GM10248 (cell line): Measurements from ENCODE around the gene VDAC2.
A peak's percentile ranks its signal among the peaks of the same experiment; 100 is the strongest.
"Not testable (repeated sequence)": the region's sequence is repeated elsewhere in the genome, so short reads cannot be mapped to it uniquely, and the experiment has no call there.

Source experiments
- CTCF ChIA-PET: fragments of 300-600 bp; sonication (Branson Sonifier 250); formaldehyde crosslinking; extraction: SDS; loops from one replicate; lab custom pipeline; 2021; ENCODE audit warnings: antibody characterized with exemption; lab: Yijun Ruan, JAX
- POLR2A ChIA-PET: fragments of 350-650 bp; sonication (Branson Sonifier 250); formaldehyde crosslinking; extraction: SDS; loops from one replicate; lab custom pipeline; 2020; ENCODE audit warnings: antibody characterized with exemption; lab: Yijun Ruan, JAX
- DNase-seq: peaks from one replicate; pipeline ENCODE4 v3.0.0; 2012; ENCODE audit errors: extremely low spot score
- CTCF ChIP-seq: IDR thresholded peaks from 2 replicates; pipeline ENCODE4 v1.5.1; 2012; ENCODE audit warnings: mild to moderate bottlenecking, low read depth; ENCODE audit errors: extremely low read depth, missing control alignments, control extremely low read depth

Gene VDAC2

GRCh38 chr10:75187961-75188426 lies 22.6 kb upstream of the VDAC2 start:
- POLR2A ChIA-PET: interaction anchor here (0.6 to 1.0 kb wide), 5 partner anchors 19 to 1820 kb away, joined by 3 to 4 read pairs (median 3); no protein-coding TSS in a partner anchor
- TF ChIP-seq CTCF: peak; percentile 76
- CTCF ChIA-PET: interaction anchor here (0.7 to 8.5 kb wide), 12 partner anchors 8 to 45 kb away, joined by 3 to 148 read pairs (median 6); partner anchors contain the start of genes COMTD1 and VDAC2
- DNase-seq: peak; percentile 72

- DNase-seq: not testable (repeated sequence)
- ChIA-PET CTCF (interaction anchor here (0.7 to 8.5 kb wide), 13 partner anchors 8 to 45 kb away, joined by 3 to 148 read pairs (median 6); partner anchors contain the start of genes COMTD1 and VDAC2), POLR2A (interaction anchor here (1.0 kb wide), 1 partner anchor 44 kb away, joined by 4 read pairs; no protein-coding TSS in a partner anchor)
Measured at GRCh38 chr10:75188522-75188921, 22.1 kb upstream of the VDAC2 start.

- no peak for DNase-seq
- ChIA-PET POLR2A (no interaction called here), CTCF (interaction anchor here (0.7 to 8.5 kb wide), 7 partner anchors 11 to 44 kb away, joined by 3 to 148 read pairs (median 4); partner anchors contain the start of gene COMTD1)
- no peak for TF ChIP-seq CTCF
Measured at GRCh38 chr10:75189266-75190096, 21.1 kb upstream of the VDAC2 start.

GRCh38 chr10:75191821-75192568 lies 18.6 kb upstream of the VDAC2 start:
- POLR2A ChIA-PET: no interaction called here
- no peak for TF ChIP-seq CTCF
- no peak for DNase-seq
- CTCF ChIA-PET: interaction anchor here (1.2 to 8.5 kb wide), 3 partner anchors 9 to 41 kb away, joined by 4 to 148 read pairs (median 8); partner anchors contain the start of gene COMTD1

GRCh38 chr10:75194625-75195024 lies 16.0 kb upstream of the VDAC2 start:
- DNase-seq, POLR2A ChIA-PET: not testable (repeated sequence)
- CTCF ChIA-PET: interaction anchor here (0.7 to 3.0 kb wide), 5 partner anchors 9 to 41 kb away, joined by 3 to 11 read pairs (median 3); partner anchors contain the start of gene COMTD1

- ChIA-PET CTCF (interaction anchor here (1.0 to 3.0 kb wide), 5 partner anchors 9 to 40 kb away, joined by 3 to 11 read pairs (median 4); partner anchors contain the start of gene COMTD1), POLR2A (interaction anchor here (0.7 kb wide), 1 partner anchor 943 kb away, joined by 8 read pairs; no protein-coding TSS in a partner anchor)
- no peak for TF ChIP-seq CTCF
- no peak for DNase-seq
Measured at GRCh38 chr10:75195035-75195763, 15.4 kb upstream of the VDAC2 start.

- CTCF ChIA-PET: interaction anchor here (1.1 to 2.7 kb wide), 7 partner anchors 9 to 1317 kb away, joined by 3 to 11 read pairs (median 4); partner anchors contain the start of gene COMTD1
- TF ChIP-seq CTCF: no peak
- POLR2A ChIA-PET: interaction anchor here (0.6 kb wide), 1 partner anchor 29 kb away, joined by 7 read pairs; no protein-coding TSS in a partner anchor
- DNase-seq: no peak
Measured at GRCh38 chr10:75197066-75197465, 13.5 kb upstream of the VDAC2 start.
